Endodermal cell (in vitro differentiated cells): ENCODE data around the gene EFEMP2. TPM values are rescaled to one million over a fixed set of nuclear protein-coding genes. Genes with fewer than 3 reads are reported as not detected.
A peak's percentile ranks its signal among the peaks of the same experiment; 100 is the strongest.

ENCODE experiments used
- DNase-seq: peaks from one replicate; pipeline ENCODE4 v3.0.0-alpha.2; 2017
- H3K27ac ChIP-seq: 2 replicates; pipeline ENCODE4 v1.5.1; 2013; ENCODE audit warnings: mild to moderate bottlenecking, low read depth, low read length, moderate library complexity
- H3K27me3 ChIP-seq: 2 replicates; pipeline ENCODE4 v1.6.1; 2013; ENCODE audit warnings: mild to moderate bottlenecking, low read length, moderate library complexity; ENCODE audit not compliant: insufficient read depth, control insufficient read depth, poor library complexity, severe bottlenecking
- H3K36me3 ChIP-seq: 2 replicates; pipeline ENCODE4 v1.7.0; 2013; ENCODE audit warnings: mild to moderate bottlenecking, low read length, moderate library complexity; ENCODE audit not compliant: control insufficient read depth, insufficient read depth
- H3K4me1 ChIP-seq: one replicate; pipeline ENCODE4 v1.7.0; 2013; ENCODE audit warnings: low read length; ENCODE audit not compliant: control insufficient read depth, insufficient read depth
- H3K4me3 ChIP-seq: 2 replicates; pipeline ENCODE4 v1.5.1; 2013; ENCODE audit warnings: mild to moderate bottlenecking, low read length, moderate library complexity
- H3K9ac ChIP-seq: 2 replicates; pipeline ENCODE4 v1.6.1; 2013; ENCODE audit warnings: mild to moderate bottlenecking, low read length, moderate library complexity; ENCODE audit not compliant: poor library complexity, severe bottlenecking; ENCODE audit errors: extremely low read depth
- H3K9me3 ChIP-seq: 2 replicates; pipeline ENCODE4 v1.6.1; 2013; ENCODE audit warnings: mild to moderate bottlenecking, low read length, moderate library complexity; ENCODE audit not compliant: control insufficient read depth
- H3K27ac Mint-ChIP-seq: 2 replicates; pipeline ENCODE4 v1.8.0; 2020; ENCODE audit warnings: mixed read lengths
- H3K27me3 Mint-ChIP-seq: 2 replicates; pipeline ENCODE4 v1.8.0; 2021; ENCODE audit warnings: mild to moderate bottlenecking, mixed read lengths; ENCODE audit not compliant: insufficient read depth
- H3K36me3 Mint-ChIP-seq: 2 replicates; pipeline ENCODE4 v1.8.0; 2020; ENCODE audit warnings: low read depth, mixed read lengths
- H3K4me1 Mint-ChIP-seq: 2 replicates; pipeline ENCODE4 v1.8.0; 2020; ENCODE audit warnings: mixed read lengths
- H3K4me3 Mint-ChIP-seq: 2 replicates; pipeline ENCODE4 v1.8.0; 2020; ENCODE audit warnings: mild to moderate bottlenecking, moderate library complexity, mixed read lengths
- H3K9me3 Mint-ChIP-seq: 2 replicates; pipeline ENCODE4 v1.8.0; 2020; ENCODE audit warnings: mild to moderate bottlenecking, mixed read lengths
- CTCF ChIP-seq: fragments of 200-600 bp; sonication (generic); conservative IDR thresholded peaks from 2 replicates; pipeline ENCODE4 v1.5.0; 2021; ENCODE audit warnings: antibody characterized with exemption, mild to moderate bottlenecking
- WGBS, 2 experiments: methylation state at CpG; one replicate each; pipeline versions ENCODE4 v1.1.5 to v1.1.7; 2013; ENCODE audit warnings: missing lambda C conversion rate in 2 of 2, mixed read lengths in 1 of 2; ENCODE audit not compliant: insufficient coverage in 1 of 2, insufficient read length in 1 of 2; 5-methylcytosine and 5-hydroxymethylcytosine counted together
- total RNA-seq, 2 donors: library from RNA; stranded (reverse); fragmentation: NEBNext Ultra II Directional in 1 of 2; extraction: Animal tissue kit (Norgen Biotek cat#: 25700) in 1 of 2; gene quantifications; 2 replicates in 1 of 2; 3 replicates in 1 of 2; pipeline ENCODE4 v1.2.1, GENCODE V29; 2021

EFEMP2 gene
- total RNA-seq, 2 donors from 2014 or later = 84.5 to 99.6 TPM

GRCh38 chr11:65858681-65859087 lies 13.9 kb downstream of the EFEMP2 start:
- no peaks in the 10 kb centered on the region for H3K9me3 Mint-ChIP-seq
- no peak for TF ChIP-seq CTCF
- no peak for DNase-seq
- Histone ChIP-seq H3K27ac (peak overlapping the region; percentile 93), H3K9ac (peak overlapping the region; percentile 84), H3K4me3 (peak overlapping the region; percentile 97), H3K36me3 (peaks cover 54% of the 10 kb centered on the region), H3K27me3 (no peaks in the 10 kb centered on the region), H3K9me3 (no peaks in the 10 kb centered on the region), H3K4me1 (peaks cover 10% of the 10 kb centered on the region)
- H3K4me1 Mint-ChIP-seq = peaks cover 21% of the 10 kb centered on the region
- peak overlapping the region; percentile 88 for H3K4me3 Mint-ChIP-seq
- H3K27me3 Mint-ChIP-seq = no peaks in the 10 kb centered on the region
- H3K36me3 Mint-ChIP-seq = peaks cover 51% of the 10 kb centered on the region
- WGBS, 2 experiments = 0 to 1% methylated on average over 8 to 10 of the region's 10 CpGs
- H3K27ac Mint-ChIP-seq = peak overlapping the region; percentile 97

- H3K4me3 ChIP-seq = peak within 1 kb of the TSS; percentile 97
- Mint-ChIP-seq H3K27ac (peak within 1 kb of the TSS; percentile 97), H3K4me3 (peak within 1 kb of the TSS; percentile 88), H3K9me3 (no peaks in the 10 kb centered on the region), H3K27me3 (no peaks in the 10 kb centered on the region), H3K4me1 (peaks cover 21% of the 10 kb centered on the region), H3K36me3 (peaks cover 52% of the 10 kb centered on the region)
- TF ChIP-seq CTCF = no peak
- H3K9me3 ChIP-seq = no peaks in the 10 kb centered on the region
- peak; percentile 99 for DNase-seq
- 0 to 1% methylated on average over 26 to 91 of the region's 92 CpGs for WGBS, 2 experiments
- H3K27ac ChIP-seq = peak within 1 kb of the TSS; percentile 93
- no peaks in the 10 kb centered on the region for H3K27me3 ChIP-seq
- H3K4me1 ChIP-seq = peaks cover 10% of the 10 kb centered on the region
- peaks cover 54% of the 10 kb centered on the region for H3K36me3 ChIP-seq
- peak within 1 kb of the TSS; percentile 86 for H3K9ac ChIP-seq
Observed at GRCh38 chr11:65857853-65858680, 14.5 kb downstream of the EFEMP2 start, which contains the start of gene CFL1. CFL1 (minus strand) TSS chr11:65858180; CDS start chr11:65858099, 81 bp downstream.

- H3K9me3 Mint-ChIP-seq = no peaks in the 10 kb centered on the region
- Histone ChIP-seq H3K36me3 (peaks cover 54% of the 10 kb centered on the region), H3K4me1 (peaks cover 9% of the 10 kb centered on the region), H3K9ac (peak overlapping the region; percentile 86), H3K4me3 (peak overlapping the region; percentile 97), H3K9me3 (no peaks in the 10 kb centered on the region), H3K27ac (peak overlapping the region; percentile 90), H3K27me3 (no peaks in the 10 kb centered on the region)
- H3K27me3 Mint-ChIP-seq = no peaks in the 10 kb centered on the region
- WGBS, 2 experiments = 0% methylated on average over 5 to 49 of the region's 49 CpGs
- peaks cover 21% of the 10 kb centered on the region for H3K4me1 Mint-ChIP-seq
- H3K27ac Mint-ChIP-seq = no peak overlapping the region
- peak overlapping the region; percentile 88 for H3K4me3 Mint-ChIP-seq
- TF ChIP-seq CTCF = peak; percentile 22
- peaks cover 50% of the 10 kb centered on the region for H3K36me3 Mint-ChIP-seq
- no peak for DNase-seq
Observed at GRCh38 chr11:65857500-65857852, 15.1 kb downstream of the EFEMP2 start.
